Cardiac septum (tissue), 1 donor: ENCODE measurements around the gene KRTAP2-2. TPM values are rescaled to one million over a fixed set of nuclear protein-coding genes. Genes with fewer than 3 reads are reported as not detected.
"Not testable (repeated sequence)": the region's sequence is repeated elsewhere in the genome, so short reads cannot be mapped to it uniquely, and the experiment has no call there.

Experiments
- DNase-seq: peaks from one replicate; pipeline ENCODE4 v3.0.0-alpha.2; 2020; ENCODE audit warnings: low spot score
- intact Hi-C: fragments of 100-400 bp; cut with DNase I; formaldehyde crosslinking; loops from one replicate; pipeline ENCODE4 v1.14.0; 2022
- total RNA-seq: library from RNA; stranded (reverse); fragmentation: NEBNext Ultra II Directional; extraction: Animal tissue kit (Norgen Biotek cat#: 25700); gene quantifications from one replicate; pipeline ENCODE4 v1.2.1, GENCODE V29; 2021
- donor health status: DM: no; HTN: no; CAD: no.

KRTAP2-2 gene
- total RNA-seq, 1 donor from 2014 or later, result not detected

- intact Hi-C loops, DNase-seq: not testable (repeated sequence)
Measured at GRCh38 chr17:41034346-41034935, 20.6 kb downstream of the KRTAP2-2 start, which contains the start of gene KRTAP1-3. KRTAP1-3 (minus strand) TSS chr17:41034874; CDS start chr17:41034821, 53 bp downstream.

GRCh38 chr17:41029633-41030245, 25.3 kb downstream of the KRTAP2-2 start, which contains the start of gene KRTAP1-4:
KRTAP1-4 (minus strand) TSS chr17:41030195; CDS start chr17:41030078, 117 bp downstream.
- no peak for DNase-seq
- intact Hi-C loops, result no loop called here

GRCh38 chr17:41026715-41027471, 28.1 kb downstream of the KRTAP2-2 start, which contains the start of gene KRTAP1-5:
KRTAP1-5 (minus strand) TSS chr17:41027208; CDS start chr17:41027155, 53 bp downstream.
- intact Hi-C loops, result no loop called here
- no peak for DNase-seq

- no peak for DNase-seq
- intact Hi-C loops, result no loop called here
Measured at GRCh38 chr17:41024697-41025096, 30.3 kb downstream of the KRTAP2-2 start.

- intact Hi-C loops, result no loop called here
- no peak for DNase-seq
Measured at GRCh38 chr17:41020336-41020735, 34.7 kb downstream of the KRTAP2-2 start.

- no peak for DNase-seq
- intact Hi-C loops, result no loop called here
Measured at GRCh38 chr17:41019415-41019814, 35.6 kb downstream of the KRTAP2-2 start.

- intact Hi-C loops, result no loop called here
- no peak for DNase-seq
Measured at GRCh38 chr17:41018541-41018940, 36.5 kb downstream of the KRTAP2-2 start.

GRCh38 chr17:41016578-41017215, 38.3 kb downstream of the KRTAP2-2 start:
- intact Hi-C loops, result no loop called here
- DNase-seq, result no peak

GRCh38 chr17:41015454-41015853, 39.6 kb downstream of the KRTAP2-2 start:
- no peak for DNase-seq
- intact Hi-C loops, result no loop called here

GRCh38 chr17:41013606-41014005, 41.4 kb downstream of the KRTAP2-2 start:
- intact Hi-C loops, result no loop called here
- no peak for DNase-seq

- intact Hi-C loops, result no loop called here
- DNase-seq, result no peak
Measured at GRCh38 chr17:41013181-41013580, 41.8 kb downstream of the KRTAP2-2 start.

GRCh38 chr17:41012326-41013120, 42.5 kb downstream of the KRTAP2-2 start:
- no peak for DNase-seq
- intact Hi-C loops, result no loop called here

- intact Hi-C loops, result no loop called here
Measured at GRCh38 chr17:41010441-41010840, 44.6 kb downstream of the KRTAP2-2 start.

GRCh38 chr17:41009936-41010335, 45.1 kb downstream of the KRTAP2-2 start:
- DNase-seq, result no peak
- intact Hi-C loops, result no loop called here

More at GRCh38 chr17:41010441-41010840, 44.6 kb downstream of the KRTAP2-2 start:
- no peak for DNase-seq

- intact Hi-C loops, result no loop called here
- no peak for DNase-seq
Measured at GRCh38 chr17:41009301-41009760, 45.7 kb downstream of the KRTAP2-2 start.

- no peak for DNase-seq
- intact Hi-C loops, result no loop called here
Measured at GRCh38 chr17:41008811-41009210, 46.2 kb downstream of the KRTAP2-2 start, which contains the start of gene KRTAP3-1. KRTAP3-1 (minus strand) TSS chr17:41009128; CDS start chr17:41009074, 54 bp downstream.
